Gastrocnemius medialis (tissue), 4 donors: ENCODE measurements around the gene UHRF2. TPM values are rescaled to one million over a fixed set of nuclear protein-coding genes. Genes with fewer than 3 reads are reported as not detected.

Experiments
- ATAC-seq, 2 donors: fragments of 150-250 bp; one replicate each; pipeline ENCODE4 v1.9.1; 2016
- DNase-seq, 2 donors: peaks; one replicate each; pipeline ENCODE4 v3.0.0-alpha.2; 2019
- H3K27ac ChIP-seq, 4 donors: fragments of 200-600 bp; sonication (generic); 1 replicate in 1 of 4; 2 replicates in 3 of 4; pipeline ENCODE4 v1.5.1; 2016 to 2018; ENCODE audit warnings: mild to moderate bottlenecking in 2 of 4, moderate library complexity in 1 of 4
- H3K27me3 ChIP-seq, 3 donors: fragments of 200-600 bp; sonication (generic) in 2 of 3; 1 replicate in 1 of 3; 2 replicates in 2 of 3; pipeline versions ENCODE4 v1.5.1 to v1.6.0; 2016 to 2019; ENCODE audit warnings: mild to moderate bottlenecking in 1 of 3, moderate library complexity in 1 of 3
- H3K36me3 ChIP-seq, 2 donors: fragments of 200-600 bp; sonication (generic) in 1 of 2; one replicate each; pipeline ENCODE4 v1.5.1; 2017 to 2018
- H3K4me1 ChIP-seq, 2 donors: fragments of 200-600 bp; sonication (generic) in 1 of 2; one replicate each; pipeline ENCODE4 v1.5.1; 2016 to 2017; ENCODE audit warnings: mild to moderate bottlenecking in 2 of 2
- H3K4me3 ChIP-seq, 4 donors: fragments of 200-600 bp; sonication (generic) in 3 of 4; 1 replicate in 1 of 4; 2 replicates in 3 of 4; pipeline ENCODE4 v1.5.1; 2016 to 2019; ENCODE audit warnings: mild to moderate bottlenecking in 2 of 4
- H3K9me3 ChIP-seq, 3 donors: fragments of 200-600 bp; sonication (generic) in 2 of 3; 1 replicate in 1 of 3; 2 replicates in 2 of 3; pipeline ENCODE4 v1.5.1; 2016 to 2019
- POLR2A ChIP-seq, 2 donors: fragments of 450-650 bp; IDR thresholded peaks; one replicate each; pipeline ENCODE4 v1.6.1; 2017; ENCODE audit warnings: antibody characterized with exemption in 2 of 2, mild to moderate bottlenecking in 2 of 2, moderate library complexity in 2 of 2
- in situ Hi-C, 4 donors: fragments of 200-750 bp; cut with MboI; loops; one replicate each; pipeline versions ENCODE4 v1.15.0 to v1.8.0; 2017; ENCODE audit warnings: low sequenced_read_pairs in 4 of 4
- intact Hi-C: fragments of 100-400 bp; cut with DNase I; formaldehyde crosslinking; loops from one replicate; pipeline ENCODE4 v1.15.1; 2023; ENCODE audit warnings: low total_unique reads
- total RNA-seq, 4 donors: library from RNA; depleted of rRNA; stranded (reverse); fragments of >200 nt; gene quantifications; one replicate each; pipeline versions ENCODE4 v1.1.0 to v1.2.3, GENCODE V29; 2016
- TF ChIP-seq, protein P1 (sequence below), 5 experiments: fragments of 450-650 bp in 3 of 5; fragments of 200-600 bp in 2 of 5; sonication (generic) in 2 of 5; IDR thresholded peaks in 4 of 5; conservative IDR thresholded peaks in 1 of 5; 1 replicate in 4 of 5; 2 replicates in 1 of 5; pipeline ENCODE4 v1.5.1; 2016 to 2019; ENCODE audit warnings: antibody characterized with exemption in 5 of 5, mild to moderate bottlenecking in 3 of 5, moderate library complexity in 3 of 5

The UHRF2 gene
- total RNA-seq, 4 donors from 2014 or later = 16.7 to 29.0 (median 18.8) TPM

DNA sequence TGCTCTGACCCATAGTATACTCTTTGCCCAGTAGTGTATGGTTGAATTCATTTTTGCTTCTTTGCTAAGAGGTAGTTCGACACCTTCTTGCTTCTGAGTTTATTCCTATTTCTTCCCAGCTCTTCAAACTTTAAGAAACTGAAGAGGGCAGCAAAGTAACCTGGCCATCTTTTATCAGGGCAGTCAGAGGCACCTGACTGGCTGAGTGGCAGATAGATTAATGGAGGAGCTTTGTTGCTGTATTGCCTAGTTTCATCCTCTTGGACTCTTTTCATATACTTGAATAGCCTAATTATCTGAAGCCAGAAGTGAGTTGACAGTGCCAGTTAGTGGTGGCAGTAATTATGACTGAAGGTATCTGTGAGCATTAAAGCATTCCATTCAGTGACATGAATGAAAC, 82.5 kb downstream of the UHRF2 start:
- Histone ChIP-seq H3K4me1 (no peaks in the 10 kb centered on the region), H3K4me3 (no peak overlapping the region), H3K9me3 (no peaks in the 10 kb centered on the region), H3K27me3 (no peaks in the 10 kb centered on the region), H3K27ac (no peak overlapping the region), H3K36me3 (peaks cover 0 to 48% of the 10 kb centered on the region in 2 donors)
- DNase-seq (no peak), ATAC-seq (no peak)
- intact Hi-C loops (no loop called here), in situ Hi-C loops (no loop called here)
- TF ChIP-seq, protein P1, sequence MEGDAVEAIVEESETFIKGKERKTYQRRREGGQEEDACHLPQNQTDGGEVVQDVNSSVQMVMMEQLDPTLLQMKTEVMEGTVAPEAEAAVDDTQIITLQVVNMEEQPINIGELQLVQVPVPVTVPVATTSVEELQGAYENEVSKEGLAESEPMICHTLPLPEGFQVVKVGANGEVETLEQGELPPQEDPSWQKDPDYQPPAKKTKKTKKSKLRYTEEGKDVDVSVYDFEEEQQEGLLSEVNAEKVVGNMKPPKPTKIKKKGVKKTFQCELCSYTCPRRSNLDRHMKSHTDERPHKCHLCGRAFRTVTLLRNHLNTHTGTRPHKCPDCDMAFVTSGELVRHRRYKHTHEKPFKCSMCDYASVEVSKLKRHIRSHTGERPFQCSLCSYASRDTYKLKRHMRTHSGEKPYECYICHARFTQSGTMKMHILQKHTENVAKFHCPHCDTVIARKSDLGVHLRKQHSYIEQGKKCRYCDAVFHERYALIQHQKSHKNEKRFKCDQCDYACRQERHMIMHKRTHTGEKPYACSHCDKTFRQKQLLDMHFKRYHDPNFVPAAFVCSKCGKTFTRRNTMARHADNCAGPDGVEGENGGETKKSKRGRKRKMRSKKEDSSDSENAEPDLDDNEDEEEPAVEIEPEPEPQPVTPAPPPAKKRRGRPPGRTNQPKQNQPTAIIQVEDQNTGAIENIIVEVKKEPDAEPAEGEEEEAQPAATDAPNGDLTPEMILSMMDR (IDR thresholded peaks at IDR 0.05 in 4 of 5, conservative IDR thresholded peaks at IDR 0.05 in 1 of 5) = no peak
- no peak for TF ChIP-seq POLR2A (IDR thresholded peaks at IDR 0.05)

DNA sequence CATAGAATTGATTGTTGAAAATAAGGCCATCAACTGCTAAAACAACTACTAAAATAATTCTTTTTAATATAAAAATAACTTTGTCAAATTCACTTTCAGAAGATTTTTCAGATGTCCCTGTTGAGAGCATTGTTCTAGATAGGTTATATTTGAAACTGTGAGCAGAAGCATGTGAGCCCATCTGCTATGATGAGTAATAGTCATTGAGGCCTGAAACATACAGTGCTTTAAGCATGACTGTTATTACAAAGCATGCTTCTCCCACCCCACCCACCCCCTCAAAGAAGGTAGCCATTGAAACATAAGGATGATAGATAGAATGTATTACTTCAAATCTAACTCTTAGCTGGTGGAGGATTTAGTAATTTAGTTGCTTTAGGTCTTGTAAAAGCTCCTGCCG, 86.0 kb downstream of the UHRF2 start:
- TF ChIP-seq, protein P1 (IDR thresholded peaks at IDR 0.05 in 4 of 5, conservative IDR thresholded peaks at IDR 0.05 in 1 of 5) = no peak
- no peak for TF ChIP-seq POLR2A (IDR thresholded peaks at IDR 0.05)
- Histone ChIP-seq H3K9me3 (no peaks in the 10 kb centered on the region), H3K27me3 (no peaks in the 10 kb centered on the region), H3K4me1 (no peaks in the 10 kb centered on the region), H3K36me3 (peaks cover 0 to 79% of the 10 kb centered on the region in 2 donors), H3K4me3 (no peak overlapping the region), H3K27ac (no peak overlapping the region)
- intact Hi-C loops (no loop called here), in situ Hi-C loops (no loop called here)
- ATAC-seq = no peak
- DNase-seq = no peak

DNA sequence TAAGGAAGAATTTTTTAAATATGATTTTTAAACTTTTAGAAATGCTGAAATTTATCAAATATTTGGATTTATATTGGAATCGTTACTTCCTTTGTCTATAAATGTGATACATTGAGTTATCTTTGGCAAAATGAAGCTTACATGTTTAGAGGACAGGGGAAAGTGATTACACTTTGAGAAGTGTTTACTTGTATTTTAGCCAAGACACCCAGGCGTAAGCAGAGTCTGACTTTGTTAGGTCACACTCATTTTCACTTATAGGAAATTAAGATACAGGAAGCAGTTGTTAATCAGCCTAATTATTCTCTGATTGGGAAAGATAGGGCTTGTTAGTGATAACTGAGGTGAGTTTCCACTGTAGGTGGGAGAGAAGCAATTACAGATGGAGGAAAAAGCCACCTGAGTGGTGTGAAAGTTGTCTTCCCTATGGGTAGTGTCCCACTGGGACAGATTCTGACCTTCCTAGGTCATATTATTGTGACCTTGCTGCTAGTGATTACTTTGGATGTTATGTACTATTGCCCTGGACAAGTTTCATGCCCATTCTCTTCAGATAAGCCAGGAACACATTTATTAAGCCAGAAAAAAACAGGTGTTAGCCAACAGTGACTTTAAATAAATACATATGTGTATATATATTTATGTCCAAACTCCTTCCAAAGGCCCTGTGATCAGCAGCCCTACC, 88.7 kb downstream of the UHRF2 start:
- Histone ChIP-seq H3K4me1 (no peaks in the 10 kb centered on the region), H3K27me3 (no peaks in the 10 kb centered on the region), H3K27ac (no peak overlapping the region), H3K9me3 (no peaks in the 10 kb centered on the region), H3K4me3 (no peak overlapping the region), H3K36me3 (peaks cover 0 to 93% of the 10 kb centered on the region in 2 donors)
- no peak for TF ChIP-seq POLR2A (IDR thresholded peaks at IDR 0.05)
- TF ChIP-seq, protein P1 (IDR thresholded peaks at IDR 0.05 in 4 of 5, conservative IDR thresholded peaks at IDR 0.05 in 1 of 5) = no peak
- intact Hi-C loops = no loop called here
- DNase-seq (no peak), ATAC-seq (no peak)
- in situ Hi-C loops = no loop called here

DNA sequence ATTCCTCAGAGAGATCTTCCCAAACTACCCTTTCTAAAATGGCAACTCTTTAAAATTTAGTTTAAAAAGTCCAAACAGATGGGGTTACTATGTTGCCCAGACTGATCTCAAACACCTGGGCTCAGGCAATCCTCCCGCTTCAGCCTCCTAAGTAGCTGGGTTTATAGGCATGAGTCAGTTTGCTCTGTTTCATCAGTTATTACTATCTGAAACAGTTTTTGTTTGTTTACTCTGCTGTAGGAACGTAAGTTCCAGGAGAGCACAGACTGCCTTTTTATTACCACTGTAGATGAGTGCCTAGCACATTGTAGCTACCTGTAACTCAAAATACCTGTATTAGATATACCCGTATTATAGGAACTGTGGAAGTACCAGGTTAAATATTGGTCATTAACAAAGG, 89.4 kb downstream of the UHRF2 start:
- H3K36me3 ChIP-seq = peaks cover 0 to 93% of the 10 kb centered on the region in 2 donors
- H3K27me3 ChIP-seq = no peaks in the 10 kb centered on the region
- no peaks in the 10 kb centered on the region for H3K4me1 ChIP-seq
- no peak for DNase-seq
- no peak for ATAC-seq
- TF ChIP-seq POLR2A (IDR thresholded peaks at IDR 0.05) = no peak
- TF ChIP-seq, protein P1 (IDR thresholded peaks at IDR 0.05 in 4 of 5, conservative IDR thresholded peaks at IDR 0.05 in 1 of 5) = no peak
- no peak overlapping the region for H3K4me3 ChIP-seq
- in situ Hi-C loops = no loop called here
- no peaks in the 10 kb centered on the region for H3K9me3 ChIP-seq
- intact Hi-C loops = no loop called here
- no peak overlapping the region for H3K27ac ChIP-seq

DNA sequence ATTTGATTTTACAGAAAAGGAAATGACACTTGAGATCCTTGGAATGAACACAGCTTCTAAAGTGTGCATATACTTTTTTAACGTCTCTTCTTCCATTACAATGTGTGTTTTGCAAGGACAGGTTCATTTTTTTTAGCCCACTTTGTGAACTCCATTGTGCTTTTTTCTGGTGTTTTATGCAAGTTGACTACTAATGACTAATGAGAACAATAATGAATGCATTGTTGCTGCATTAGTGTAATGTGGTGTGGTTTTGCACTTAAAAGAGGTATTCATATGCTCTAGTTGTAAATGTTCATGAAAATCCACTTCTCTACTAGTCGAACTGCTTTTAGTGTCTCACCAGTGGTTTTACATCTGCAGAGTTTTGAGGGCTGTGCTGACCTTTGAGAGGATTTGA, 93.6 kb downstream of the UHRF2 start:
- in situ Hi-C loops = no loop called here
- H3K27me3 ChIP-seq = no peaks in the 10 kb centered on the region
- H3K36me3 ChIP-seq = peaks cover 0 to 63% of the 10 kb centered on the region in 2 donors
- no peak for DNase-seq
- TF ChIP-seq POLR2A (IDR thresholded peaks at IDR 0.05) = no peak
- TF ChIP-seq, protein P1 (IDR thresholded peaks at IDR 0.05 in 4 of 5, conservative IDR thresholded peaks at IDR 0.05 in 1 of 5) = no peak
- H3K4me3 ChIP-seq = no peak overlapping the region
- no peaks in the 10 kb centered on the region for H3K9me3 ChIP-seq
- ATAC-seq = no peak
- H3K4me1 ChIP-seq = no peaks in the 10 kb centered on the region
- no peak overlapping the region for H3K27ac ChIP-seq
- intact Hi-C loops = no loop called here
